ENCODE data around the gene ITGB2. TPM values are rescaled to one million over a fixed set of nuclear protein-coding genes. Genes with fewer than 3 reads are reported as not detected.

ITGB2 gene
- total RNA-seq, 1 donor from 2014 or later = 65.5 TPM

GRCh38 chr21:44836666-44837471 is 83.8 kb downstream of the ITGB2 start:
- intact Hi-C loops (cut with DNase I) = no loop called here
- H3K27ac ChIP-seq = no peak overlapping the region
- no peak for DNase-seq (ENCODE audit: low spot score in 2 of 2)
- no peak for TF ChIP-seq CTCF (IDR thresholded peaks at IDR 0.05)
- H3K36me3 ChIP-seq = no peaks in the 10 kb centered on the region
- no peak overlapping the region for H3K4me3 ChIP-seq
- no peaks in the 10 kb centered on the region for H3K4me1 ChIP-seq
- no peaks in the 10 kb centered on the region for H3K27me3 ChIP-seq
- H3K9me3 ChIP-seq = no peaks in the 10 kb centered on the region

GRCh38 chr21:44836349-44836665 is 84.4 kb downstream of the ITGB2 start:
- TF ChIP-seq CTCF (IDR thresholded peaks at IDR 0.05) = no peak
- Histone ChIP-seq H3K36me3 (no peaks in the 10 kb centered on the region), H3K4me3 (no peak overlapping the region), H3K4me1 (no peaks in the 10 kb centered on the region), H3K9me3 (no peaks in the 10 kb centered on the region), H3K27ac (no peak overlapping the region), H3K27me3 (no peaks in the 10 kb centered on the region)
- no peak for DNase-seq (ENCODE audit: low spot score in 2 of 2)
- intact Hi-C loops (cut with DNase I) = no loop called here

Other genes starting within 250 kb of the ITGB2 start
- gene KRTAP12-1, start 238.7 kb downstream of the ITGB2 start, total RNA-seq = not detected
- gene KRTAP10-12, start 223.7 kb downstream of the ITGB2 start, total RNA-seq = not detected
- not detected for gene TSPEAR, start 209.3 kb downstream of the ITGB2 start, total RNA-seq
- gene UBE2G2, start 119.1 kb downstream of the ITGB2 start, total RNA-seq = 58.1 TPM
- 69.2 TPM for gene SUMO3, start 102.8 kb downstream of the ITGB2 start, total RNA-seq
- gene PTTG1IP, start 47.2 kb downstream of the ITGB2 start, total RNA-seq = 468 TPM
- gene SLX9, start 19.1 kb upstream of the ITGB2 start, total RNA-seq = 0.75 TPM
- 82.9 TPM for gene ADARB1, start 153.7 kb upstream of the ITGB2 start, total RNA-seq